Fibroblast of skin of back (primary cell): ENCODE results near the gene PUS7L.
"Not testable (repeated sequence)": the region's sequence is repeated elsewhere in the genome, so short reads cannot be mapped to it uniquely, and the experiment has no call there.

Source experiments
- DNase-seq: peaks from one replicate; pipeline ENCODE4 v3.0.0-alpha.2; 2013

Gene PUS7L

DNA sequence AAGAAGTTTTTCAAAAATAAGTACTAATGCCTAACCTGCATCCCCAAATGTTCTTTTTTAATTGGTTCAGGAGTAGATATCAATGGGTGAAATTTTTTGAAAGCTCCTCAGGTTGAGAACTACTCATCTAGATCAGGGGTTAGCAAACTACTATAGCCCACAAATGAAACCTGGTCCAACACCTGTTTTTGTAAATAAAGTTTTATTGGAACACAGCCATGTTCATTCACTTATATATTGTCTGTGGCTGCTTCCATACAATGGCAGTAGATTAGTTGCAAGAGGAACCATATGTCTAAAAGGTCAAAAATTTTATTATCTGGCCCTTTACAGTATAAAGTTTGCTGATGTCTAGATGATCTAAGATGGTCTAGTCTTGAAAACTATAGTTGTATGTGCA lies 13.8 kb downstream of the PUS7L start:
- DNase-seq = no peak

DNA sequence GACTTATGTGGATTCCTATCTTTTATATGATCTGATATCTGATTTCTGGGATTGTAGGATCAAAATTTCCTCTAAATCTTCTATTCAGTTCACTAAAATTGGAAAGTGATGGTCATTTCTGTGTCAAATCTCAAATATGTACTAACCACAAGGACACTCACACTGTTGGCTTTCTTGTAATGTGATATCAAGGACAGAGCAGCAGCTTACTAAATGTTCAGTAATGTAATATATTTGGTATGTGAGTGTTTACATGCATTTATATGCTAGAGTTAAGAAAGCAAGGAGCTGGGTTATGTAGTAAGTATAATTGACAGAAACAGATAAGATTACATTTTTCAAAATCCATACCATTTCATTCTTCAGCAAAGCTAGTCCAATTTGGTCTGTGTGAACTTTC lies 16.5 kb downstream of the PUS7L start:
- DNase-seq = peak; percentile 93

- DNase-seq = peak; percentile 62
Measured at GRCh38 chr12:43740511-43741100, 18.0 kb downstream of the PUS7L start.

DNA sequence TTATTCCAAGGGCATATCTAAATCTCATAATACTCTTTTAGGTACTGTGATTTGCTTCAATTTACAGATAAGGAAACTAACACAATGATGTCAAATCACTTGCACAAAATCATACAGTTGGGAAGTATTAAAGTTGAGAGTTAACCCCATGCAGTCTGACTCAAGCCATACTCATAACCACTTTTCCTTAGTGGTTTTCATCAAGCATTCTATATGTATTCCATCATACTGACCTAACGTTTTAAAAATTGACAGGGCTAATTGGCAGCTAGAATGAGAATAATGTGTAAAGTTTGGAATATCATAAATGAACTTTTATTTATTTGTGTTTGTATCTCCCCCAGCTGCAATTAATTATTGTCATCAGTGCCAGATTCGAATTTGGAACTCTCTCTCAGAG lies 20.9 kb downstream of the PUS7L start:
- DNase-seq = peak; percentile 85

DNA sequence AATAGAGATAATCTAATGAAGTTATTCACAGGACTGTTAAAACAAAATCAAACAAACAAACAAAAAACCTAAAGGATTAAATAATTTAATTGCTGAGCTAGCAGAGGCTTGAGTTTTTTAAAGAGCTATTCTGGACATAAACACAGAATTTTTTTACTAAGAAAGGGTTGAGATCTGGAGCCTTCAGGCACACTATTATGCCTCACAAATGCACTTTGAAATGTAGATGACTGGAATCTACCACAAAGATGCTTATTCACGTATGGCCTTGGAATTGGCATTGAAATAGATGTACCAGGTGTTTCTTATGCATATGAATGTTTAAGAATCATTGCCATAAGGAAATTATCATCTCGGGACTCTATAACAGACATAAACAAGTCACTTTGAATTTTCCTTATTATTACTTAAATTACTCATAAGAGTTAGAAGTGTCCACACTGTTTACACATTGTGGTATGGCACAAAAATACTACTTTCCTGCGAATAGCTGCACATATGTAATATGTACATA lies 21.6 kb downstream of the PUS7L start:
- no peak for DNase-seq

GRCh38 chr12:43733687-43734086 lies 24.9 kb downstream of the PUS7L start:
- DNase-seq = no peak

- no peak for DNase-seq
Measured at GRCh38 chr12:43730283-43730682, 28.3 kb downstream of the PUS7L start.

GRCh38 chr12:43728698-43729097 lies 29.9 kb downstream of the PUS7L start:
- no peak for DNase-seq

GRCh38 chr12:43728117-43728516 lies 30.5 kb downstream of the PUS7L start:
- no peak for DNase-seq

- DNase-seq = no peak
Measured at GRCh38 chr12:43723134-43723533, 35.5 kb downstream of the PUS7L start.

DNA sequence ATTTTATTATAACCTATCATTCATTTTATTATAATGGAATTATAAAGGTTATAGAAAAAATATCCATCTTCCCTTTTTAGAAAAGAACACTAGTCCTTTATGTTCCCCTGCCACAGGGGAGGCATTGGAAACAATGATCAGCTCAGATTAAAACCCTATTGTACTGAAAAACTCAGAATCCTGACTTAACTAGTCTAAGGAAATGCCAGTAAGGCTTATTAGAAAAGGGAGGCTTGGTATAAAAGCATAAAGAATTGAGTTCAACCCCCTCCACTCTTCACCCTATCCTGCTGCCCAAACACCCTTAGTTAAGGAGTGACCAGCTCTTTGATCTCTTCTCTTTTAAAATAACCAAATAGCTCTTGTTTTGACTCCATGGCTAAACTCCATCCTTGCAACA lies 36.0 kb downstream of the PUS7L start:
- no peak for DNase-seq

DNA sequence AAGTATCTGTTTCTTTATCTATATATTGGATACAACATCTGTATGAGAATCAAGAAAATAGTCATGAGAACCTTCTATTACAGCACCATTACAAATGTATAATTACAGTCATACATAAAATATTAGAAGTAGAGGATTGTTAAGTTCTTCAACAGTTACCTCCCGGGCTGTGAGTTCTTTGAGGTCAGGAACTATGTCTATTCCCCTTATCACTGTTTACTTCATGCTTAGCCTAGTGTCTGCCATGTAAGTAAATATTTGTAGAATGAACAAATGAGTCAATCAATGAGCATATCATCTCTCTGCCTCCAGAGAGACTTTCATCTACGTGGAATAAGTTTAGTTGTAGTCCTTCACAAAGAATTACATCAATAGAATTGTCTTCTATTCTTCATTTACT lies 47.2 kb downstream of the PUS7L start:
- no peak for DNase-seq

GRCh38 chr12:43703772-43704171 lies 54.8 kb downstream of the PUS7L start:
- DNase-seq = not testable (repeated sequence)

- not testable (repeated sequence) for DNase-seq
Measured at GRCh38 chr12:43701194-43701593, 57.4 kb downstream of the PUS7L start.

DNA sequence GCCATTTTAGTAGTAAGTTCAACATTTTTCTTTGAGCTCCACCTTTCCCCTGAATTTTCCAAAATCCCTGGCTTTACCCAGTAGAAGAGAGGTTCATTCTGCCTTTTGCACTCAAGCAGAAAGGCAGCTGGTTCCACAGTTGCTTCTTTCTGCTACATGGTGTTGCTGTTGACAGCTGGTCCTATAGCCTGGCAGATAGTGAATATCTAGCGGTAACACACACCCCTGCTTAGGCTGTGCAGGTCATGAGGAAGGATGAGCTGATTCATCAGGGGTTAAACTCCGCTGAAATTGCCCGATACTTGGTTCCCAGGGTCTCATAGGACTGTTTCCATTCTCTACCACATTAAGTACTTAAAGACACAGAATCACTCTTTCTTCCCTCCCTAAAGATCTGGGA lies 62.4 kb downstream of the PUS7L start:
- DNase-seq = no peak

DNA sequence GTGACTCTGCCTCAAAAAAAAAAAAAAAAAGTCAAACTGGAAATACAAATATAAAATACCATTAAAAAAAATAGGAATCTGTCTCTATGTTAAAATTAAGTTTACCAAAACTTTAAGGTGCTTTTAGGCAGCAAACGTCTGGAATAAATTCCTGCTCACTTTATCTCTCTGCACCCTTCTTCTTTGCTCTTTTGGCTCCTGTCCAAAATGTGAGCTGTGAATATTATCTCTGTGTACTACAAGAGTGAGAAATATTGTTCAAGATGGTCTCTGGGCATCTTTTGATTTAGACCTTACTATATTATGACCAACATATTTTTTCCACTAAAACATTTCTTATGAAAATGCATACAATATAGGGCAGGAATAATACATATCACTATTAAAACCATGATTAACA lies 63.7 kb downstream of the PUS7L start:
- DNase-seq = no peak

- DNase-seq = peak; percentile 50
Measured at GRCh38 chr12:43692064-43692463, 66.5 kb downstream of the PUS7L start.

DNA sequence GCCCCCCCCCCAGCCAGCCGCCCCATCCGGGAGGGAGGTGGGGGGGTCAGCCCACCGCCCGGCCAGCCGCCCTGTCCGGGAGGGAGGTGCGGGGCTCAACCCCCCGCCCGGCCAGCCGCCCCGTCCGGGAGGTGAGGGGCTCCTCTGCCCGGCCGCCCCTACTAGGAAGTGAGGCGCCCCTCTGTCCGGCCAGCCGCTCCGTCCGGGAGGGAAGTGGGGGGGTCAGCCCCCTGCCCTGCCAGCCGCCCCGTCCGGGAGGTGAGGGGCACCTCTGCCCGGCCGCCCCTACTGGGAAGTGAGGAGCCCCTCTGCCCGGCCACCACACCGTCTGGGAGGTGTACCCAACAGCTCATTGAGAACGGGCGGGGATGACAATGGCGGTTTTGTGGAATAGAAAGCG lies 73.1 kb downstream of the PUS7L start:
- not testable (repeated sequence) for DNase-seq

DNA sequence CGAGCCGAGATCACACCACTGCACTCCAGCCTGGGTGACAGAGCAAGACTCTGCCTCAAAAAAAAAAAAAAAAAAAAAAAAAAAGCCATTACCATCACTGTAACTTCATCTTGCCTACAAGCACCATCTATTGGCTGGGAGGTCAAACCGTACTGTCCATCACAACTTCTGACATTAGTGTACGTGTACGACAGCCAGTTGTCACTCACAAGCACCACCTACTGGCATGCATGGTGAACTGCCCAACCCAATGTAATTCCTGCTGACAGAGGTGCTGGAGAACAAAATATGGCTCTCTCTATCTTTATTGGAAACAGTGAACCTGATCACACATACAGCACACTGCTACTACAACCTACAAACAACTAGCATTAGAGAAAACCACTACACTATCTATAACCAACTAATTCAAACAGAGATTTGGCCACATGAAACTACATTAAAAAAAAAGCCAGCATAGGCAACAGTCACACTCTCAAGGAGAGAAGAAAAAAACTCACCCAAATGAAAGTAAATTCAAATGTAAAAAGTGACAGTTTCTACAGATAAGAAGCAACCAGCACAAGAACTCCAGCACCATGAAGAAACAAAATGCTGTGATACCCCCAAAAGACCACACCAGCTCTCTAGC lies 82.3 kb downstream of the PUS7L start:
- DNase-seq = peak; percentile 10

DNA sequence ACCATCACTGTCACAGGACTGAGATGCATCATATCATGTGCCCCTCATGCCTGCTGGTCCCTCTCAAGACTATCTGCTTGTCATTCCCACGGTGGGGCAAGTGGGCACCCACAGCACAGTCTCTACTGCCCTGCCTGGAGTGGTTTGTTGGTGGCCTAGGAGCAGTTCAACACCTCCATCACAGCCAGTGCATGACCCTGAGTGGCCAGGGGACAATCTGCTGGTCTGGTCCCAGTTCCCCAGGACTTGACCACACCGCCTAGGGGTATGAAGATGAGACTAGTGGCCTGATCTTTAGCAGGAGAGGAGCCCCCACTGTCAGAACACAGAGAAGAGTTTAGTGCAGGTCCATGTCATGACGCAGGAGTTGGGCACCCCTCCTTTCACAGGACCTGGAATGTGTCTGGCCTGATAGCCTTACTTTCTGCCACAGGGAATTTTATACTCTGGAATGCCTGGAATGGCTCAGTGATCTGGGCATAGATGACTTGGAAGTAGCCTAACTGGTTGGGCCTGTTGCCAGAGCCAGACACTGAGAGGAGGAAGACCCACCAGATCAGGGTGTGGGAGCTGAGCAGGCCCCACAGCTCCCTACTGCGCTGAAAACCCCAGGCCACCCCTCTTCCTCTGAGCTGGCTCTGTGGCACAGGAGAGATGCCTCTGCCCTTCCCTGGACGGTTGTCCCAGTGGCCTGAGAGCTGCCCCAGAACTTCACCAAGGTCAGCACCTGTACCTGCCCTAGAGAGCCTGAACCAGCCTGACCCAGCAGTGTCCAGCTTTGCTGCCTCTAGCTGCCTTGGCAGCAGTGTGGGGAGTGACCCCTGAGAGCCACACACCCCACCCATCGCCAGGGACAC lies 83.3 kb downstream of the PUS7L start:
- peak; percentile 42 for DNase-seq

- no peak for DNase-seq
Measured at GRCh38 chr12:43669373-43669772, 89.2 kb downstream of the PUS7L start.
